Dedifferentiated amniotic fluid mesenchymal stem cell (primary cell): Measurements from ENCODE around the gene OSTF1.
A peak's percentile ranks its signal among the peaks of the same experiment; 100 is the strongest.

Source experiments
- DNase-seq: peaks from one replicate; pipeline ENCODE4 v3.0.0-alpha.2; 2016; ENCODE audit errors: extremely low spot score

The OSTF1 gene

GRCh38 chr9:75164573-75164972, 76.3 kb downstream of the OSTF1 start:
- DNase-seq = no peak

- DNase-seq = no peak
Measured at GRCh38 chr9:75167281-75167680, 79.0 kb downstream of the OSTF1 start.

- DNase-seq = no peak
Measured at GRCh38 chr9:75168270-75169178, 80.2 kb downstream of the OSTF1 start.

- DNase-seq = no peak
Measured at GRCh38 chr9:75169623-75170022, 81.3 kb downstream of the OSTF1 start.

- no peak for DNase-seq
Measured at GRCh38 chr9:75170898-75171360, 82.6 kb downstream of the OSTF1 start.

GRCh38 chr9:75175395-75175794, 87.1 kb downstream of the OSTF1 start:
- no peak for DNase-seq

- no peak for DNase-seq
Measured at GRCh38 chr9:75176037-75176436, 87.7 kb downstream of the OSTF1 start.

GRCh38 chr9:75181750-75182149, 93.4 kb downstream of the OSTF1 start:
- no peak for DNase-seq

- DNase-seq = no peak
Measured at GRCh38 chr9:75183306-75183705, 95.0 kb downstream of the OSTF1 start.

- DNase-seq = no peak
Measured at GRCh38 chr9:75184471-75184870, 96.2 kb downstream of the OSTF1 start.

- DNase-seq = no peak
Measured at GRCh38 chr9:75185585-75186170, 97.4 kb downstream of the OSTF1 start.

- DNase-seq = peak; percentile 28
Measured at GRCh38 chr9:75186767-75187380, 98.6 kb downstream of the OSTF1 start.

- DNase-seq = no peak
Measured at GRCh38 chr9:75188756-75189155, 100.4 kb downstream of the OSTF1 start.

GRCh38 chr9:75190762-75191161, 102.4 kb downstream of the OSTF1 start:
- DNase-seq = no peak
